Liver (tissue), 9 donors: Measurements from ENCODE around the gene ZNF318. TPM values are rescaled to one million over a fixed set of nuclear protein-coding genes. Genes with fewer than 3 reads are reported as not detected.

Experiments
- DNase-seq: peaks from one replicate; pipeline ENCODE4 v3.0.0-alpha.2; 2017; ENCODE audit warnings: low spot score
- H3K27ac ChIP-seq, 2 donors: one replicate each; pipeline ENCODE4 v1.7.0; 2013; ENCODE audit warnings: inconsistent platforms in 2 of 2, low read length in 2 of 2, control low read depth in 1 of 2, low read depth in 1 of 2, mild to moderate bottlenecking in 1 of 2
- H3K27me3 ChIP-seq, 4 donors: one replicate each; pipeline versions ENCODE4 v1.6.1 to v1.7.0; 2013; ENCODE audit warnings: low read length in 3 of 4, inconsistent platforms in 1 of 4, mild to moderate bottlenecking in 1 of 4, moderate library complexity in 1 of 4; ENCODE audit not compliant: control insufficient read depth in 4 of 4, insufficient read depth in 4 of 4
- H3K36me3 ChIP-seq, 4 donors: one replicate each; pipeline versions ENCODE4 v1.6.1 to v1.7.0; 2013; ENCODE audit warnings: low read length in 3 of 4, mild to moderate bottlenecking in 3 of 4, low read depth in 1 of 4, moderate library complexity in 1 of 4; ENCODE audit not compliant: control insufficient read depth in 4 of 4, insufficient read depth in 3 of 4
- H3K4me1 ChIP-seq, 4 donors: one replicate each; pipeline versions ENCODE4 v1.6.1 to v1.7.0; 2013; ENCODE audit warnings: low read length in 3 of 4, mild to moderate bottlenecking in 3 of 4, moderate library complexity in 1 of 4; ENCODE audit not compliant: control insufficient read depth in 4 of 4, insufficient read depth in 4 of 4
- H3K4me3 ChIP-seq, 3 donors: one replicate each; pipeline versions ENCODE4 v1.6.1 to v1.7.0; 2013; ENCODE audit warnings: low read length in 3 of 3, control low read depth in 1 of 3, low read depth in 1 of 3, mild to moderate bottlenecking in 1 of 3
- H3K9ac ChIP-seq, 2 donors: one replicate each; pipeline ENCODE4 v1.7.0; 2013; ENCODE audit warnings: low read length in 2 of 2, mild to moderate bottlenecking in 2 of 2, moderate library complexity in 2 of 2, control low read depth in 1 of 2, low read depth in 1 of 2
- H3K9me3 ChIP-seq, 4 donors: one replicate each; pipeline versions ENCODE4 v1.6.1 to v1.7.0; 2013; ENCODE audit warnings: low read length in 3 of 4; ENCODE audit not compliant: control insufficient read depth in 4 of 4
- EGR1 ChIP-seq, 2 donors: IDR thresholded peaks; 2 replicates each; pipeline ENCODE4 v1.6.1; 2016 to 2018; ENCODE audit warnings: antibody characterized with exemption in 2 of 2, low read depth in 2 of 2
- FOXA1 ChIP-seq: IDR thresholded peaks from 2 replicates; pipeline ENCODE4 v1.6.1; 2016; ENCODE audit warnings: antibody characterized with exemption
- FOXA2 ChIP-seq: IDR thresholded peaks from 2 replicates; pipeline ENCODE4 v1.6.1; 2016; ENCODE audit warnings: antibody characterized with exemption
- GABPA ChIP-seq, 2 donors: IDR thresholded peaks in 1 of 2; conservative IDR thresholded peaks in 1 of 2; 2 replicates each; pipeline ENCODE4 v1.6.1; 2016; ENCODE audit warnings: antibody characterized with exemption in 2 of 2, mild to moderate bottlenecking in 1 of 2, moderate library complexity in 1 of 2
- RAD21 ChIP-seq, 2 donors: IDR thresholded peaks; 2 replicates each; pipeline ENCODE4 v1.6.1; 2016; ENCODE audit warnings: antibody characterized with exemption in 2 of 2, mild to moderate bottlenecking in 2 of 2
- YY1 ChIP-seq: IDR thresholded peaks from 2 replicates; pipeline ENCODE4 v1.6.1; 2016; ENCODE audit warnings: antibody characterized with exemption, mild to moderate bottlenecking
- WGBS: extraction: QIAGEN DNeasy Blood & Tissue Kit; methylation state at CpG from one replicate; pipeline ENCODE4 v1.1.7; 2013; 5-methylcytosine and 5-hydroxymethylcytosine counted together
- polyA plus RNA-seq, 2 donors: library from polyadenylated mRNA; stranded (reverse) in 1 of 2; unstranded in 1 of 2; fragments of 200-250 nt in 1 of 2; fragments of >200 nt in 1 of 2; fragmentation: Nextera tagmentation in 1 of 2; extraction: Ambion mirVana in 1 of 2; gene quantifications; one replicate each; pipeline versions ENCODE4 v1.2.1 to v1.2.3, GENCODE V29; 2013 to 2015
- total RNA-seq, 2 donors: library from RNA; depleted of rRNA; stranded (reverse); fragments of >200 nt; gene quantifications; one replicate each; pipeline ENCODE4 v1.2.3, GENCODE V29; 2014
- TF ChIP-seq, protein P1 (sequence below): IDR thresholded peaks from 2 replicates; pipeline ENCODE4 v1.6.1; 2016; ENCODE audit warnings: antibody characterized with exemption
- TF ChIP-seq, protein P2 (sequence below): IDR thresholded peaks from 2 replicates; pipeline ENCODE4 v1.6.1; 2016; ENCODE audit warnings: antibody characterized with exemption, mild to moderate bottlenecking
- TF ChIP-seq, protein P3 (sequence below): fragments of 150-350 bp; IDR thresholded peaks from 2 replicates; pipeline ENCODE4 v1.5.1; 2017; ENCODE audit warnings: improper control_type of control experiment, low read depth, low read length; ENCODE audit not compliant: missing input control
- TF ChIP-seq, protein P4 (sequence below): IDR thresholded peaks from 2 replicates; pipeline ENCODE4 v1.6.1; 2016; ENCODE audit warnings: antibody characterized with exemption
- donor health status: healthy.
- donor health status: healthy.
- donor health status: healthy.
- donor health status: healthy.
- donor health status: healthy.

The ZNF318 gene
- total and polyA plus RNA-seq, 4 donors: 3.6 to 9.1 (median 4.2) TPM

DNA sequence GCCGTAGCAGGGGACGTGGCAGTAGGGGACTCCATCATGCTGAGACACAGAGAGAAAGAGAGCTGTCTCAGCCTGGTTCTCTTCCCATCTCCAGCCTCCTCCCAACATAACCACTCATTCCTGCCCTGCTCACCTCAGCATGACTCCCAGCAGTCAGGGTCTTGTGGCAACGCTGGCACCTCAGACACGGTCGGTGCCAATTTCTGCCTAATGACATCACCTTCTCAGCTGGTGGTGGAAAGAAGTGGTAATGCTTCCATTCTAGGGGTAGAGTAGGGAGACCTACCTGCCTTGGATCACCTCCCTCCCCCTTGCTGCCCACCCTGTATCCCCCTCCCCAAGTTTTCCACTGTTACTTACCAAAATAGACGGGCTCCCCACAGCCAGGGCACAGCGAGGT, 63.4 kb downstream of the ZNF318 start (continued):
- TF ChIP-seq, protein P1, sequence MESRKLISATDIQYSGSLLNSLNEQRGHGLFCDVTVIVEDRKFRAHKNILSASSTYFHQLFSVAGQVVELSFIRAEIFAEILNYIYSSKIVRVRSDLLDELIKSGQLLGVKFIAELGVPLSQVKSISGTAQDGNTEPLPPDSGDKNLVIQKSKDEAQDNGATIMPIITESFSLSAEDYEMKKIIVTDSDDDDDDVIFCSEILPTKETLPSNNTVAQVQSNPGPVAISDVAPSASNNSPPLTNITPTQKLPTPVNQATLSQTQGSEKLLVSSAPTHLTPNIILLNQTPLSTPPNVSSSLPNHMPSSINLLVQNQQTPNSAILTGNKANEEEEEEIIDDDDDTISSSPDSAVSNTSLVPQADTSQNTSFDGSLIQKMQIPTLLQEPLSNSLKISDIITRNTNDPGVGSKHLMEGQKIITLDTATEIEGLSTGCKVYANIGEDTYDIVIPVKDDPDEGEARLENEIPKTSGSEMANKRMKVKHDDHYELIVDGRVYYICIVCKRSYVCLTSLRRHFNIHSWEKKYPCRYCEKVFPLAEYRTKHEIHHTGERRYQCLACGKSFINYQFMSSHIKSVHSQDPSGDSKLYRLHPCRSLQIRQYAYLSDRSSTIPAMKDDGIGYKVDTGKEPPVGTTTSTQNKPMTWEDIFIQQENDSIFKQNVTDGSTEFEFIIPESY: no peak
- peak in 1 of 2 donors; percentile 11 for TF ChIP-seq EGR1 (IDR thresholded peaks at IDR 0.05; ENCODE audit: low read depth in 2 of 2)
- TF ChIP-seq FOXA2: no peak
- no peak for TF ChIP-seq FOXA1
- no peak for TF ChIP-seq GABPA (IDR thresholded peaks at IDR 0.05 in 1 of 2, conservative IDR thresholded peaks at IDR 0.05 in 1 of 2)
- TF ChIP-seq, protein P2, sequence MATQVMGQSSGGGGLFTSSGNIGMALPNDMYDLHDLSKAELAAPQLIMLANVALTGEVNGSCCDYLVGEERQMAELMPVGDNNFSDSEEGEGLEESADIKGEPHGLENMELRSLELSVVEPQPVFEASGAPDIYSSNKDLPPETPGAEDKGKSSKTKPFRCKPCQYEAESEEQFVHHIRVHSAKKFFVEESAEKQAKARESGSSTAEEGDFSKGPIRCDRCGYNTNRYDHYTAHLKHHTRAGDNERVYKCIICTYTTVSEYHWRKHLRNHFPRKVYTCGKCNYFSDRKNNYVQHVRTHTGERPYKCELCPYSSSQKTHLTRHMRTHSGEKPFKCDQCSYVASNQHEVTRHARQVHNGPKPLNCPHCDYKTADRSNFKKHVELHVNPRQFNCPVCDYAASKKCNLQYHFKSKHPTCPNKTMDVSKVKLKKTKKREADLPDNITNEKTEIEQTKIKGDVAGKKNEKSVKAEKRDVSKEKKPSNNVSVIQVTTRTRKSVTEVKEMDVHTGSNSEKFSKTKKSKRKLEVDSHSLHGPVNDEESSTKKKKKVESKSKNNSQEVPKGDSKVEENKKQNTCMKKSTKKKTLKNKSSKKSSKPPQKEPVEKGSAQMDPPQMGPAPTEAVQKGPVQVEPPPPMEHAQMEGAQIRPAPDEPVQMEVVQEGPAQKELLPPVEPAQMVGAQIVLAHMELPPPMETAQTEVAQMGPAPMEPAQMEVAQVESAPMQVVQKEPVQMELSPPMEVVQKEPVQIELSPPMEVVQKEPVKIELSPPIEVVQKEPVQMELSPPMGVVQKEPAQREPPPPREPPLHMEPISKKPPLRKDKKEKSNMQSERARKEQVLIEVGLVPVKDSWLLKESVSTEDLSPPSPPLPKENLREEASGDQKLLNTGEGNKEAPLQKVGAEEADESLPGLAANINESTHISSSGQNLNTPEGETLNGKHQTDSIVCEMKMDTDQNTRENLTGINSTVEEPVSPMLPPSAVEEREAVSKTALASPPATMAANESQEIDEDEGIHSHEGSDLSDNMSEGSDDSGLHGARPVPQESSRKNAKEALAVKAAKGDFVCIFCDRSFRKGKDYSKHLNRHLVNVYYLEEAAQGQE: peak; percentile 19
- TF ChIP-seq YY1: no peak

DNA sequence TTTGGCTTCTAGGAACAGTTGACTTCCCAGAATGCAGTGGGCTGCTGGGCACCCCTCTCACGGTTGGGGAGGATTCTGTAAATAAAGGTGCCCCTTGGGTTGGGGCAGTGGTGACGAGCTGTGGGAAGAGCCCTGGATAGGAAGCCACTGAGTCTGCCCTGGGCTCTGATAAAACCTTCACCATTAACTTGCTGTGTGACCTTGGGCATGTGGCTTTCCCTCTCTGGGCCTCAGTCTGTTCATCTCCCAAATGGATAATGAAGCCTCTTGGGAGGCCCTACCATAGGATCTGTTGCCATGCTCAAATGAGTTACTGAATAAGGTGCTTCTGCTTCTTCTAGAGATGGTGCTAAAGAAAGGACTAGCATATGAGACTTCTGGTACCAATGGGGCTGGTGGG, 64.6 kb downstream of the ZNF318 start:
- TF ChIP-seq FOXA1 (no peak), FOXA2 (no peak), RAD21 (IDR thresholded peaks at IDR 0.05) (no peak)
- TF ChIP-seq, protein P2: peak; percentile 69
- TF ChIP-seq, protein P3, sequence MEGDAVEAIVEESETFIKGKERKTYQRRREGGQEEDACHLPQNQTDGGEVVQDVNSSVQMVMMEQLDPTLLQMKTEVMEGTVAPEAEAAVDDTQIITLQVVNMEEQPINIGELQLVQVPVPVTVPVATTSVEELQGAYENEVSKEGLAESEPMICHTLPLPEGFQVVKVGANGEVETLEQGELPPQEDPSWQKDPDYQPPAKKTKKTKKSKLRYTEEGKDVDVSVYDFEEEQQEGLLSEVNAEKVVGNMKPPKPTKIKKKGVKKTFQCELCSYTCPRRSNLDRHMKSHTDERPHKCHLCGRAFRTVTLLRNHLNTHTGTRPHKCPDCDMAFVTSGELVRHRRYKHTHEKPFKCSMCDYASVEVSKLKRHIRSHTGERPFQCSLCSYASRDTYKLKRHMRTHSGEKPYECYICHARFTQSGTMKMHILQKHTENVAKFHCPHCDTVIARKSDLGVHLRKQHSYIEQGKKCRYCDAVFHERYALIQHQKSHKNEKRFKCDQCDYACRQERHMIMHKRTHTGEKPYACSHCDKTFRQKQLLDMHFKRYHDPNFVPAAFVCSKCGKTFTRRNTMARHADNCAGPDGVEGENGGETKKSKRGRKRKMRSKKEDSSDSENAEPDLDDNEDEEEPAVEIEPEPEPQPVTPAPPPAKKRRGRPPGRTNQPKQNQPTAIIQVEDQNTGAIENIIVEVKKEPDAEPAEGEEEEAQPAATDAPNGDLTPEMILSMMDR: no peak
- TF ChIP-seq, protein P4, sequence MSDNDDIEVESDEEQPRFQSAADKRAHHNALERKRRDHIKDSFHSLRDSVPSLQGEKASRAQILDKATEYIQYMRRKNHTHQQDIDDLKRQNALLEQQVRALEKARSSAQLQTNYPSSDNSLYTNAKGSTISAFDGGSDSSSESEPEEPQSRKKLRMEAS: no peak
- no peaks in the 10 kb centered on the region for H3K9me3 ChIP-seq
- WGBS: 66% methylated on average over 2 of the region's 2 CpGs

More for the DNA sequence above, 64.6 kb downstream of the ZNF318 start:
- Histone ChIP-seq H3K27me3 (no peaks in the 10 kb centered on the region), H3K27ac (no peak overlapping the region), H3K9ac (no peak overlapping the region), H3K4me1 (peaks cover 12 to 57% (median 42%) of the 10 kb centered on the region in 4 donors), H3K4me3 (no peak overlapping the region), H3K36me3 (peaks cover 5 to 19% (median 10%) of the 10 kb centered on the region in 4 donors)
- DNase-seq: no peak
